ENCODE measurements around the gene PHACTR2.

Gene PHACTR2

GRCh38 chr6:143696664-143697000 lies 18.9 kb downstream of the PHACTR2 start:
- Histone ChIP-seq H3K9me2 (replicated peaks; ENCODE audit: insufficient read depth, low read length) (no peaks in the 10 kb centered on the region), H3K27ac (ENCODE audit: low read length) (no peak overlapping the region), H3F3A (ENCODE audit: insufficient read depth, low read length) (no peaks in the 10 kb centered on the region), H3K9me3 (replicated peaks; ENCODE audit: insufficient read depth, low read length) (no peaks in the 10 kb centered on the region), H3K79me2 (ENCODE audit: low read length) (no peaks in the 10 kb centered on the region), H3K4me1 (ENCODE audit: low read length) (no peaks in the 10 kb centered on the region), H2AFZ (ENCODE audit: low read length) (no peak overlapping the region), H3K4me2 (ENCODE audit: low read depth, low read length) (no peak overlapping the region), H3K27me3 (replicated peaks; ENCODE audit: insufficient read depth, low read length) (no peaks in the 10 kb centered on the region), H3K36me3 (replicated peaks; ENCODE audit: insufficient read depth, low read length) (no peaks in the 10 kb centered on the region), H3K9ac (ENCODE audit: low read length) (no peak overlapping the region), H3K4me3 (ENCODE audit: low read length) (no peak overlapping the region), H4K20me1 (ENCODE audit: insufficient read depth, low read length) (no peaks in the 10 kb centered on the region)
- DNase-seq, result no peak
- TF ChIP-seq EZH2phosphoT487 (IDR thresholded peaks at IDR 0.05; ENCODE audit: low read length), result no peak
- TF ChIP-seq CTCF (IDR thresholded peaks at IDR 0.05; ENCODE audit: low read length), result no peak
- no peak for TF ChIP-seq EZH2 (optimal IDR thresholded peaks at IDR 0.05; ENCODE audit: low read depth, low read length)

GRCh38 chr6:143697076-143697800 lies 19.5 kb downstream of the PHACTR2 start:
- Histone ChIP-seq H3K4me1 (ENCODE audit: low read length) (no peaks in the 10 kb centered on the region), H3K4me2 (ENCODE audit: low read depth, low read length) (no peak overlapping the region), H3K36me3 (replicated peaks; ENCODE audit: insufficient read depth, low read length) (no peaks in the 10 kb centered on the region), H2AFZ (ENCODE audit: low read length) (no peak overlapping the region), H4K20me1 (ENCODE audit: insufficient read depth, low read length) (no peaks in the 10 kb centered on the region), H3K79me2 (ENCODE audit: low read length) (no peaks in the 10 kb centered on the region), H3K9me2 (replicated peaks; ENCODE audit: insufficient read depth, low read length) (no peaks in the 10 kb centered on the region), H3K27me3 (replicated peaks; ENCODE audit: insufficient read depth, low read length) (no peaks in the 10 kb centered on the region), H3K27ac (ENCODE audit: low read length) (no peak overlapping the region), H3F3A (ENCODE audit: insufficient read depth, low read length) (no peaks in the 10 kb centered on the region), H3K4me3 (ENCODE audit: low read length) (no peak overlapping the region), H3K9ac (ENCODE audit: low read length) (no peak overlapping the region), H3K9me3 (replicated peaks; ENCODE audit: insufficient read depth, low read length) (no peaks in the 10 kb centered on the region)
- DNase-seq, result no peak
- TF ChIP-seq EZH2phosphoT487 (IDR thresholded peaks at IDR 0.05; ENCODE audit: low read length) (no peak), EZH2 (optimal IDR thresholded peaks at IDR 0.05; ENCODE audit: low read depth, low read length) (no peak), CTCF (IDR thresholded peaks at IDR 0.05; ENCODE audit: low read length) (no peak)

- DNase-seq, result no peak
- no peaks in the 10 kb centered on the region for H3K79me2 ChIP-seq (ENCODE audit: low read length)
- H3K9me2 ChIP-seq (replicated peaks; ENCODE audit: insufficient read depth, low read length), result no peaks in the 10 kb centered on the region
- H3K27me3 ChIP-seq (replicated peaks; ENCODE audit: insufficient read depth, low read length), result no peaks in the 10 kb centered on the region
- H3K4me1 ChIP-seq (ENCODE audit: low read length), result no peaks in the 10 kb centered on the region
- H3K36me3 ChIP-seq (replicated peaks; ENCODE audit: insufficient read depth, low read length), result no peaks in the 10 kb centered on the region
- no peak overlapping the region for H3K27ac ChIP-seq (ENCODE audit: low read length)
- H3F3A ChIP-seq (ENCODE audit: insufficient read depth, low read length), result no peaks in the 10 kb centered on the region
- no peak overlapping the region for H3K9ac ChIP-seq (ENCODE audit: low read length)
- TF ChIP-seq EZH2phosphoT487 (IDR thresholded peaks at IDR 0.05; ENCODE audit: low read length) (no peak), CTCF (IDR thresholded peaks at IDR 0.05; ENCODE audit: low read length) (no peak), EZH2 (optimal IDR thresholded peaks at IDR 0.05; ENCODE audit: low read depth, low read length) (no peak)
- H3K9me3 ChIP-seq (replicated peaks; ENCODE audit: insufficient read depth, low read length), result no peaks in the 10 kb centered on the region
- no peak overlapping the region for H3K4me3 ChIP-seq (ENCODE audit: low read length)
- no peak overlapping the region for H2AFZ ChIP-seq (ENCODE audit: low read length)
- no peak overlapping the region for H3K4me2 ChIP-seq (ENCODE audit: low read depth, low read length)
- H4K20me1 ChIP-seq (ENCODE audit: insufficient read depth, low read length), result no peaks in the 10 kb centered on the region
Observed at GRCh38 chr6:143698329-143698728, 20.6 kb downstream of the PHACTR2 start.

All from MM.1S (cell line).